ENCODE measurements around the gene GGT7. TPM values are rescaled to one million over a fixed set of nuclear protein-coding genes. Genes with fewer than 3 reads are reported as not detected.
"Not testable (repeated sequence)": the region's sequence is repeated elsewhere in the genome, so short reads cannot be mapped to it uniquely, and the experiment has no call there.

Gene GGT7
- total RNA-seq, 1 donor from 2014 or later = 20.1 TPM

- no peak for DNase-seq (ENCODE audit: low spot score)
- intact Hi-C loops (cut with DNase I) = no loop called here
Observed at GRCh38 chr20:34808583-34808982, 64.1 kb downstream of the GGT7 start.

GRCh38 chr20:34807944-34808465, 64.7 kb downstream of the GGT7 start:
- intact Hi-C loops (cut with DNase I); DNase-seq (ENCODE audit: low spot score): not testable (repeated sequence)

- intact Hi-C loops (cut with DNase I) = no loop called here
- no peak for DNase-seq (ENCODE audit: low spot score)
Observed at GRCh38 chr20:34806255-34806654, 66.4 kb downstream of the GGT7 start.

GRCh38 chr20:34798871-34799270, 73.8 kb downstream of the GGT7 start:
- intact Hi-C loops (cut with DNase I) = no loop called here
- no peak for DNase-seq (ENCODE audit: low spot score)

- intact Hi-C loops (cut with DNase I) = no loop called here
- no peak for DNase-seq (ENCODE audit: low spot score)
Observed at GRCh38 chr20:34798328-34798727, 74.3 kb downstream of the GGT7 start.

- intact Hi-C loops (cut with DNase I) = no loop called here
- DNase-seq (ENCODE audit: low spot score) = no peak
Observed at GRCh38 chr20:34797012-34797995, 75.4 kb downstream of the GGT7 start.

Other genes starting within 250 kb of the GGT7 start
- 11.0 TPM for gene PIGU, start 195.8 kb downstream of the GGT7 start, total RNA-seq
- gene TP53INP2, start 168.5 kb downstream of the GGT7 start, total RNA-seq = 117 TPM
- 18.5 TPM for gene NCOA6, start 47.2 kb downstream of the GGT7 start, total RNA-seq
- gene ACSS2, start 3.8 kb upstream of the GGT7 start, total RNA-seq = 73.8 TPM
- gene GSS, start 83.0 kb upstream of the GGT7 start, total RNA-seq = 27.5 TPM
- 238 TPM for gene MYH7B, start 83.0 kb upstream of the GGT7 start, total RNA-seq
- gene TRPC4AP, start 220.0 kb upstream of the GGT7 start, total RNA-seq = 34.9 TPM

Measured in cardiac septum (tissue), 1 donor.